ENCODE measurements around the gene FGD6.

- TF ChIP-seq POLR2A (IDR thresholded peaks at IDR 0.05) = no peak
- no peak for TF ChIP-seq EP300 (IDR thresholded peaks at IDR 0.05)
- no peak for TF ChIP-seq POLR2AphosphoS5 (IDR thresholded peaks at IDR 0.05)
Measured at GRCh38 chr12:95096852-95097251, 120.4 kb downstream of the FGD6 start.
